ENCODE data around the gene HDDC2.
"Not testable (repeated sequence)": the region's sequence is repeated elsewhere in the genome, so short reads cannot be mapped to it uniquely, and the experiment has no call there.

HDDC2 gene

GRCh38 chr6:125306756-125307149, 5.0 kb upstream of the HDDC2 start:
- DNase-seq (ENCODE audit: low read depth), result peak; percentile 9

GRCh38 chr6:125304970-125305660, 3.3 kb upstream of the HDDC2 start:
- no peak for DNase-seq (ENCODE audit: low read depth)

- DNase-seq (ENCODE audit: low read depth), result no peak
Measured at GRCh38 chr6:125303512-125303854, 1.7 kb upstream of the HDDC2 start.

GRCh38 chr6:125302840-125303511, 1.2 kb upstream of the HDDC2 start:
- peak; percentile 88 for DNase-seq (ENCODE audit: low read depth)

- DNase-seq (ENCODE audit: low read depth), result peak; percentile 74
Measured at GRCh38 chr6:125300992-125301434, 754 bp downstream of the HDDC2 start.

GRCh38 chr6:125299257-125299656, 2.5 kb downstream of the HDDC2 start:
- no peak for DNase-seq (ENCODE audit: low read depth)

GRCh38 chr6:125296471-125296870, 5.3 kb downstream of the HDDC2 start:
- peak; percentile 26 for DNase-seq (ENCODE audit: low read depth)

- no peak for DNase-seq (ENCODE audit: low read depth)
Measured at GRCh38 chr6:125294925-125295324, 6.8 kb downstream of the HDDC2 start.

- DNase-seq (ENCODE audit: low read depth), result peak; percentile 69
Measured at GRCh38 chr6:125294036-125294435, 7.7 kb downstream of the HDDC2 start.

GRCh38 chr6:125293587-125293986, 8.2 kb downstream of the HDDC2 start:
- DNase-seq (ENCODE audit: low read depth), result no peak

- no peak for DNase-seq (ENCODE audit: low read depth)
Measured at GRCh38 chr6:125287718-125288117, 14.0 kb downstream of the HDDC2 start.

GRCh38 chr6:125285936-125286335, 15.8 kb downstream of the HDDC2 start:
- DNase-seq (ENCODE audit: low read depth), result no peak

GRCh38 chr6:125285353-125285752, 16.4 kb downstream of the HDDC2 start:
- no peak for DNase-seq (ENCODE audit: low read depth)

GRCh38 chr6:125282470-125282869, 19.3 kb downstream of the HDDC2 start:
- not testable (repeated sequence) for DNase-seq (ENCODE audit: low read depth)

- not testable (repeated sequence) for DNase-seq (ENCODE audit: low read depth)
Measured at GRCh38 chr6:125280370-125281035, 21.3 kb downstream of the HDDC2 start.

GRCh38 chr6:125279961-125280360, 21.8 kb downstream of the HDDC2 start:
- no peak for DNase-seq (ENCODE audit: low read depth)

- DNase-seq (ENCODE audit: low read depth), result no peak
Measured at GRCh38 chr6:125277838-125278237, 23.9 kb downstream of the HDDC2 start.

GRCh38 chr6:125275779-125276178, 26.0 kb downstream of the HDDC2 start:
- DNase-seq (ENCODE audit: low read depth), result no peak

GRCh38 chr6:125274935-125275334, 26.8 kb downstream of the HDDC2 start:
- no peak for DNase-seq (ENCODE audit: low read depth)

GRCh38 chr6:125273965-125274364, 27.8 kb downstream of the HDDC2 start:
- peak; percentile 62 for DNase-seq (ENCODE audit: low read depth)

GRCh38 chr6:125273251-125273650, 28.5 kb downstream of the HDDC2 start:
- DNase-seq (ENCODE audit: low read depth), result no peak

- no peak for DNase-seq (ENCODE audit: low read depth)
Measured at GRCh38 chr6:125271486-125272159, 30.1 kb downstream of the HDDC2 start.

- DNase-seq (ENCODE audit: low read depth), result no peak
Measured at GRCh38 chr6:125270380-125270779, 31.4 kb downstream of the HDDC2 start.
